IMR-90 (cell line): Measurements from ENCODE around the gene NOX3. TPM values are rescaled to one million over a fixed set of nuclear protein-coding genes. Genes with fewer than 3 reads are reported as not detected.

Experiments used
- ATAC-seq: fragments of 200-7000 bp; cut with Tn5 transposase; 2 replicates; pipeline ENCODE4 v1.9.1; 2020; ENCODE audit warnings: low read depth, mild to moderate bottlenecking, moderate library complexity
- BruUV-seq: library from RNA; stranded (reverse); fragments of 400-500 nt; replicated peaks from 2 replicates; lab custom pipeline; 2021; lab: Mats Ljungman, UMichigan
- CTCF ChIA-PET: fragments of 300-600 bp; formaldehyde crosslinking; extraction: SDS; loops from one replicate; lab custom pipeline; 2021; ENCODE audit warnings: antibody characterized with exemption; lab: Yijun Ruan, JAX
- POLR2A ChIA-PET: fragments of 300-600 bp; sonication (Branson Sonifier 250); formaldehyde crosslinking; loops from one replicate; lab custom pipeline; 2022; ENCODE audit warnings: antibody characterized with exemption; ENCODE audit not compliant: unreplicated experiment; lab: Charles Lee
- DNase-seq: peaks from one replicate; pipeline ENCODE4 v3.0.0; 2013
- H2AFZ ChIP-seq: replicated peaks from 2 replicates; pipeline ENCODE3; 2013; ENCODE audit warnings: low read length, mild to moderate bottlenecking; ENCODE audit not compliant: poor library complexity
- H2AK5ac ChIP-seq: 2 replicates; pipeline ENCODE4 v1.6.1; 2013; ENCODE audit warnings: low read depth, low read length, inconsistent platforms
- H2AK9ac ChIP-seq: replicated peaks from 2 replicates; pipeline ENCODE3; 2013; ENCODE audit warnings: mild to moderate bottlenecking, low read depth, low read length, moderate library complexity; ENCODE audit not compliant: poor library complexity
- H2BK120ac ChIP-seq: 2 replicates; pipeline ENCODE4 v1.6.1; 2013; ENCODE audit warnings: low read depth, low read length, inconsistent platforms
- H2BK15ac ChIP-seq: 3 replicates; pipeline ENCODE4 v1.6.1; 2013; ENCODE audit warnings: low read depth, low read length, inconsistent platforms
- H2BK20ac ChIP-seq: 2 replicates; pipeline ENCODE4 v1.6.1; 2013; ENCODE audit warnings: low read depth, mild to moderate bottlenecking, inconsistent platforms, low read length, moderate library complexity
- H2BK5ac ChIP-seq: 2 replicates; pipeline ENCODE4 v1.6.1; 2013; ENCODE audit warnings: mild to moderate bottlenecking, low read depth, low read length, inconsistent platforms; ENCODE audit not compliant: poor library complexity, severe bottlenecking
- H3K14ac ChIP-seq: replicated peaks from 2 replicates; pipeline ENCODE4 v1.6.1; 2013; ENCODE audit warnings: low read depth, low read length, inconsistent platforms
- H3K18ac ChIP-seq: 2 replicates; pipeline ENCODE4 v1.6.1; 2013; ENCODE audit warnings: low read depth, low read length, control low read depth
- H3K23ac ChIP-seq: 2 replicates; pipeline ENCODE4 v1.6.1; 2013; ENCODE audit warnings: low read depth, low read length, inconsistent platforms
- H3K27ac ChIP-seq: 2 replicates; pipeline ENCODE4 v1.5.1; 2013; ENCODE audit warnings: mild to moderate bottlenecking, control low read depth, low read length; ENCODE audit not compliant: insufficient read depth
- H3K27me3 ChIP-seq: 2 replicates; pipeline ENCODE4 v1.6.1; 2013; ENCODE audit warnings: low read length; ENCODE audit not compliant: control insufficient read depth, insufficient read depth
- H3K36me3 ChIP-seq: 2 replicates; pipeline ENCODE4 v1.6.1; 2013; ENCODE audit warnings: low read length, mixed read lengths; ENCODE audit not compliant: control insufficient read depth, insufficient read depth
- H3K4ac ChIP-seq: 2 replicates; pipeline ENCODE4 v1.6.1; 2013; ENCODE audit warnings: low read depth, low read length, inconsistent platforms
- H3K4me1 ChIP-seq: 2 replicates; pipeline ENCODE4 v1.6.1; 2013; ENCODE audit warnings: low read length, mixed read lengths; ENCODE audit not compliant: control insufficient read depth, insufficient read depth
- H3K4me2 ChIP-seq: 2 replicates; pipeline ENCODE4 v1.6.1; 2013; ENCODE audit warnings: low read depth, mild to moderate bottlenecking, control low read depth, low read length, moderate library complexity
- H3K4me3 ChIP-seq: 2 replicates; pipeline ENCODE4 v1.5.1; 2013; ENCODE audit warnings: low read depth, mild to moderate bottlenecking, control low read depth, low read length, moderate library complexity; ENCODE audit not compliant: insufficient read depth
- H3K56ac ChIP-seq: 2 replicates; pipeline ENCODE4 v1.6.1; 2013; ENCODE audit warnings: low read length, inconsistent platforms; ENCODE audit not compliant: insufficient read depth; ENCODE audit errors: extremely low read depth
- H3K79me1 ChIP-seq, 2 experiments: 2 replicates each; pipeline ENCODE4 v1.6.1; 2013; ENCODE audit warnings: low read length in 2 of 2, inconsistent platforms in 1 of 2, low read depth in 1 of 2
- H3K9ac ChIP-seq: 2 replicates; pipeline ENCODE4 v1.6.1; 2013; ENCODE audit warnings: low read depth, low read length, control low read depth
- H3K9me1 ChIP-seq: 2 replicates; pipeline ENCODE4 v1.6.1; 2013; ENCODE audit warnings: low read length, inconsistent platforms; ENCODE audit not compliant: insufficient read depth
- H3K9me3 ChIP-seq: 2 replicates; pipeline ENCODE4 v1.6.1; 2013; ENCODE audit warnings: low read length; ENCODE audit not compliant: control insufficient read depth, insufficient read depth
- H4K20me1 ChIP-seq: 2 replicates; pipeline ENCODE4 v1.6.1; 2013; ENCODE audit warnings: low read length, inconsistent platforms; ENCODE audit not compliant: insufficient read depth
- H4K5ac ChIP-seq: 2 replicates; pipeline ENCODE4 v1.6.1; 2013; ENCODE audit warnings: mild to moderate bottlenecking, low read depth, low read length, control low read depth
- H4K8ac ChIP-seq, 2 experiments: 2 replicates each; pipeline ENCODE4 v1.6.1; 2013; ENCODE audit warnings: low read depth in 2 of 2, low read length in 2 of 2, control low read depth in 1 of 2, inconsistent platforms in 1 of 2
- H4K91ac ChIP-seq: 2 replicates; pipeline ENCODE4 v1.6.1; 2013; ENCODE audit warnings: low read depth, low read length, inconsistent platforms; ENCODE audit not compliant: insufficient read depth
- BHLHE40 ChIP-seq: fragments of 150-350 bp; IDR thresholded peaks from 2 replicates; pipeline ENCODE4 v1.6.1; 2016; ENCODE audit warnings: mild to moderate bottlenecking, low read depth, low read length
- CEBPB ChIP-seq: IDR thresholded peaks from 2 replicates; pipeline ENCODE4 v1.6.1; 2012; ENCODE audit warnings: low read depth, low read length, improper control_type of control experiment
- CHD1 ChIP-seq: IDR thresholded peaks from 2 replicates; pipeline ENCODE4 v1.6.1; 2012; ENCODE audit warnings: low read depth, low read length, improper control_type of control experiment
- CTCF ChIP-seq: conservative IDR thresholded peaks from 2 replicates; pipeline ENCODE4 v1.5.1; 2012; ENCODE audit warnings: mild to moderate bottlenecking, low read depth, low read length, improper control_type of control experiment
- ELK1 ChIP-seq: fragments of 150-350 bp; IDR thresholded peaks from 2 replicates; pipeline ENCODE4 v1.6.1; 2016; ENCODE audit warnings: low read depth, mild to moderate bottlenecking, low read length, moderate library complexity, borderline replicate concordance
- FOS ChIP-seq: fragments of 150-350 bp; IDR thresholded peaks from 2 replicates; pipeline ENCODE4 v1.6.1; 2016; ENCODE audit warnings: low read depth, low read length
- MAFK ChIP-seq: IDR thresholded peaks from 2 replicates; pipeline ENCODE4 v1.6.1; 2012; ENCODE audit warnings: low read depth, low read length, improper control_type of control experiment
- MAZ ChIP-seq: IDR thresholded peaks from 2 replicates; pipeline ENCODE4 v1.6.1; 2012; ENCODE audit warnings: low read depth, mild to moderate bottlenecking, low read length, improper control_type of control experiment, moderate library complexity, borderline replicate concordance
- MXI1 ChIP-seq: IDR thresholded peaks from 2 replicates; pipeline ENCODE4 v1.6.1; 2012; ENCODE audit warnings: low read depth, mild to moderate bottlenecking, low read length, moderate library complexity, borderline replicate concordance
- NFE2L2 ChIP-seq: fragments of 150-350 bp; IDR thresholded peaks from 2 replicates; pipeline ENCODE4 v1.6.1; 2016; ENCODE audit warnings: low read depth, mild to moderate bottlenecking, low read length
- POLR2A ChIP-seq: IDR thresholded peaks from 2 replicates; pipeline ENCODE4 v1.6.1; 2012; ENCODE audit warnings: mild to moderate bottlenecking, low read depth, low read length
- RAD21 ChIP-seq: IDR thresholded peaks from 2 replicates; pipeline ENCODE4 v1.6.1; 2012; ENCODE audit warnings: low read length, improper control_type of control experiment
- RCOR1 ChIP-seq: IDR thresholded peaks from 2 replicates; pipeline ENCODE4 v1.6.1; 2012; ENCODE audit warnings: mild to moderate bottlenecking, low read length, improper control_type of control experiment; ENCODE audit not compliant: insufficient replicate concordance
- RFX5 ChIP-seq: IDR thresholded peaks from 2 replicates; pipeline ENCODE4 v1.8.0; 2012; ENCODE audit warnings: low read depth, mild to moderate bottlenecking, low read length, moderate library complexity
- SMC3 ChIP-seq: fragments of 150-350 bp; IDR thresholded peaks from 2 replicates; pipeline ENCODE4 v1.6.1; 2016; ENCODE audit warnings: low read depth, mild to moderate bottlenecking, antibody characterized with exemption, low read length, moderate library complexity
- USF2 ChIP-seq: fragments of 150-350 bp; IDR thresholded peaks from 2 replicates; pipeline ENCODE4 v1.6.1; 2017; ENCODE audit warnings: mild to moderate bottlenecking, antibody characterized with exemption, low read length, low read depth
- WGBS, 2 experiments: methylation state at CpG; one replicate each; pipeline versions ENCODE4 v1.1.5 to v1.1.7; 2013; ENCODE audit warnings: missing lambda C conversion rate in 2 of 2; ENCODE audit not compliant: insufficient read length in 1 of 2; ENCODE audit errors: extremely low coverage in 2 of 2; 5-methylcytosine and 5-hydroxymethylcytosine counted together
- dilution Hi-C: fragments of 300-500 bp; cut with HindIII; formaldehyde crosslinking; loops from one replicate; pipeline ENCODE4 v1.14.3; 2018; ENCODE audit warnings: low sequenced_read_pairs; ENCODE audit not compliant: unreplicated experiment
- in situ Hi-C: fragments of 300-500 bp; cut with MboI; formaldehyde crosslinking; loops from 3 replicates; pipeline ENCODE4 v1.14.3; 2019; ENCODE audit warnings: low sequenced_read_pairs, inconsistent platforms, mixed read lengths
- intact Hi-C: fragments of 100-400 bp; cut with micrococcal nuclease; formaldehyde crosslinking; loops from 2 replicates; pipeline ENCODE4 v1.10.0; 2022
- polyA plus RNA-seq, 3 experiments: library from polyadenylated mRNA; depleted of rRNA; stranded (reverse); fragments of >200 nt; gene quantifications; 2 replicates each; pipeline ENCODE4 v1.2.3, GENCODE V29; 2012; ENCODE audit warnings: low replicate concordance in 1 of 3
- total RNA-seq: library from RNA; depleted of rRNA; stranded (reverse); fragments of >200 nt; gene quantifications from 2 replicates; pipeline ENCODE4 v1.2.3, GENCODE V29; 2012

Gene NOX3
- total and polyA plus RNA-seq, 2 of the 4 experiments (the other 2 are of a cell fraction) = not detected

- peaks cover 5% of the 10 kb centered on the region; the same call in 1 of the 2 replicates for H3K9me3 ChIP-seq
- no peaks in the 10 kb centered on the region for H3K79me1 ChIP-seq
- H3K4me1 ChIP-seq = no peaks in the 10 kb centered on the region
- H3K36me3 ChIP-seq = no peaks in the 10 kb centered on the region
- no peak overlapping the region for H3K14ac ChIP-seq
- H3K9ac ChIP-seq = no peak overlapping the region
- H2AK9ac ChIP-seq = no peak overlapping the region
- 0 out of 2 replicates have a peak, but pooled peaks cover 2% of the 10 kb centered on the region for H3K9me1 ChIP-seq
- no peak overlapping the region for H2BK20ac ChIP-seq
- no peak overlapping the region for H3K23ac ChIP-seq
- H2BK5ac ChIP-seq = no peak overlapping the region
- CTCF ChIA-PET = no interaction called here
- H3K4ac ChIP-seq = no peak overlapping the region
- dilution Hi-C loops (no loop called here), intact Hi-C loops (no loop called here), in situ Hi-C loops (loop anchor here (25.0 kb wide), 5 partner anchors 415 to 1840 kb away; no protein-coding TSS in a partner anchor)
- H4K5ac ChIP-seq = no peak overlapping the region
- H2BK120ac ChIP-seq = no peak overlapping the region
- no peak overlapping the region for H3K56ac ChIP-seq
- no peak overlapping the region for H2AK5ac ChIP-seq
- no peak overlapping the region for H3K4me2 ChIP-seq
- ATAC-seq (no peak), DNase-seq (no peak)
- no peak overlapping the region for H2AFZ ChIP-seq
- no peak overlapping the region for H4K8ac ChIP-seq
- POLR2A ChIA-PET = no interaction called here
- no peak overlapping the region for H3K4me3 ChIP-seq
- no peaks in the 10 kb centered on the region for H3K27me3 ChIP-seq
- H4K91ac ChIP-seq = no peak overlapping the region
- no TSS peak for BruUV-seq
- TF ChIP-seq MAZ (no peak), NFE2L2 (no peak), POLR2A (no peak), FOS (no peak), CTCF (no peak), MXI1 (no peak), CEBPB (no peak), ELK1 (no peak), USF2 (no peak), CHD1 (no peak), SMC3 (no peak), RCOR1 (no peak), MAFK (no peak), RAD21 (no peak), RFX5 (no peak), BHLHE40 (no peak)
- no peak overlapping the region; the same call in 1 of the 2 replicates for H3K18ac ChIP-seq
- no peak overlapping the region for H3K27ac ChIP-seq
- no peaks in the 10 kb centered on the region for H4K20me1 ChIP-seq
- no CpG with 5 or more reads among the region's 1 CpG for WGBS, 2 experiments
- H2BK15ac ChIP-seq = no peak overlapping the region
Measured at GRCh38 chr6:155347800-155348199, 107.8 kb downstream of the NOX3 start.
